ENCODE results near the gene CYFIP2.

Gene CYFIP2

GRCh38 chr5:157362982-157363381, 97.1 kb downstream of the CYFIP2 start:
- no peaks in the 10 kb centered on the region for H3K27me3 ChIP-seq (ENCODE audit: control insufficient read depth, insufficient read depth, low read length)
- no peaks in the 10 kb centered on the region for H3K9me3 ChIP-seq (ENCODE audit: control insufficient read depth, insufficient read depth, low read length)
- no peaks in the 10 kb centered on the region for H3K4me1 ChIP-seq (ENCODE audit: control insufficient read depth, insufficient read depth, low read length)
- peaks cover 42% of the 10 kb centered on the region for H3K36me3 ChIP-seq (ENCODE audit: control insufficient read depth, insufficient read depth, low read length)
- no peak overlapping the region for H3K9ac ChIP-seq (ENCODE audit: low read depth, low read length)
- H3K27ac ChIP-seq (ENCODE audit: low read depth, low read length): no peak overlapping the region
- H3K4me3 ChIP-seq (ENCODE audit: low read depth, low read length): no peak overlapping the region

GRCh38 chr5:157365732-157366131, 99.8 kb downstream of the CYFIP2 start:
- H3K27me3 ChIP-seq (ENCODE audit: control insufficient read depth, insufficient read depth, low read length): no peaks in the 10 kb centered on the region
- peaks cover 5% of the 10 kb centered on the region for H3K4me1 ChIP-seq (ENCODE audit: control insufficient read depth, insufficient read depth, low read length)
- H3K27ac ChIP-seq (ENCODE audit: low read depth, low read length): no peak overlapping the region
- H3K4me3 ChIP-seq (ENCODE audit: low read depth, low read length): no peak overlapping the region
- peaks cover 23% of the 10 kb centered on the region for H3K36me3 ChIP-seq (ENCODE audit: control insufficient read depth, insufficient read depth, low read length)
- H3K9ac ChIP-seq (ENCODE audit: low read depth, low read length): no peak overlapping the region
- H3K9me3 ChIP-seq (ENCODE audit: control insufficient read depth, insufficient read depth, low read length): no peaks in the 10 kb centered on the region

GRCh38 chr5:157366741-157367674, 101.1 kb downstream of the CYFIP2 start:
- H3K4me1 ChIP-seq (ENCODE audit: control insufficient read depth, insufficient read depth, low read length): peaks cover 18% of the 10 kb centered on the region
- H3K36me3 ChIP-seq (ENCODE audit: control insufficient read depth, insufficient read depth, low read length): peaks cover 12% of the 10 kb centered on the region
- H3K9ac ChIP-seq (ENCODE audit: low read depth, low read length): no peak overlapping the region
- H3K27me3 ChIP-seq (ENCODE audit: control insufficient read depth, insufficient read depth, low read length): no peaks in the 10 kb centered on the region
- H3K9me3 ChIP-seq (ENCODE audit: control insufficient read depth, insufficient read depth, low read length): no peaks in the 10 kb centered on the region
- no peak overlapping the region for H3K4me3 ChIP-seq (ENCODE audit: low read depth, low read length)
- no peak overlapping the region for H3K27ac ChIP-seq (ENCODE audit: low read depth, low read length)

DNA sequence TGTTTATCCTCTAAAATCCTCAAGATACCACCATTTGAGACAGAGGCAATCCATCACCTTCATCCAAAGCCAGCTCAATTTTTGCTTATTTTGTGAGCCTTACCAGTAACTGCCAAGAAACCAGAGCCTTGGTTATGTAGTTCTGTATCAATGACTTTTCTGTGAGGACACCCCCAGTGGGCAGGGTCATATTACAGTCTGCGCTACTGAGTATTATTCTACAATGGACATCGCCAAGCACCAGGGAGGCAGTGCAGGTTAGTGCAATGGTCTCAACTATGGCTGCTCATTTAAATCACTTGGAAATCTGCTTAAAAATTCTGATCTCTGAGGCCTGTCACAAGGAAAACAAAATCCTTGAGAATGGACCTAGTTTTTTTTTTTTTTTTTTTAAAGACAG, 103.6 kb downstream of the CYFIP2 start:
- no peak overlapping the region for H3K9ac ChIP-seq (ENCODE audit: low read depth, low read length)
- peaks cover 19% of the 10 kb centered on the region for H3K4me1 ChIP-seq (ENCODE audit: control insufficient read depth, insufficient read depth, low read length)
- H3K9me3 ChIP-seq (ENCODE audit: control insufficient read depth, insufficient read depth, low read length): no peaks in the 10 kb centered on the region
- H3K27ac ChIP-seq (ENCODE audit: low read depth, low read length): no peak overlapping the region
- no peak overlapping the region for H3K4me3 ChIP-seq (ENCODE audit: low read depth, low read length)
- no peaks in the 10 kb centered on the region for H3K27me3 ChIP-seq (ENCODE audit: control insufficient read depth, insufficient read depth, low read length)
- no peaks in the 10 kb centered on the region; the same call in 1 of the 2 replicates for H3K36me3 ChIP-seq (ENCODE audit: control insufficient read depth, insufficient read depth, low read length)

GRCh38 chr5:157370967-157371366, 105.0 kb downstream of the CYFIP2 start:
- no peak overlapping the region; the same call in 1 of the 2 replicates for H3K9ac ChIP-seq (ENCODE audit: low read depth, low read length)
- H3K36me3 ChIP-seq (ENCODE audit: control insufficient read depth, insufficient read depth, low read length): no peaks in the 10 kb centered on the region

GRCh38 chr5:157371655-157372471, 105.9 kb downstream of the CYFIP2 start:
- Histone ChIP-seq H3K9ac (ENCODE audit: low read depth, low read length) (no peak overlapping the region), H3K36me3 (ENCODE audit: control insufficient read depth, insufficient read depth, low read length) (no peaks in the 10 kb centered on the region), H3K9me3 (ENCODE audit: control insufficient read depth, insufficient read depth, low read length) (no peaks in the 10 kb centered on the region), H3K4me3 (ENCODE audit: low read depth, low read length) (no peak overlapping the region), H3K27me3 (ENCODE audit: control insufficient read depth, insufficient read depth, low read length) (no peaks in the 10 kb centered on the region), H3K4me1 (ENCODE audit: control insufficient read depth, insufficient read depth, low read length) (peaks cover 19% of the 10 kb centered on the region), H3K27ac (ENCODE audit: low read depth, low read length) (no peak overlapping the region)

More at GRCh38 chr5:157370967-157371366, 105.0 kb downstream of the CYFIP2 start:
- Histone ChIP-seq H3K27me3 (ENCODE audit: control insufficient read depth, insufficient read depth, low read length) (no peaks in the 10 kb centered on the region), H3K4me3 (ENCODE audit: low read depth, low read length) (no peak overlapping the region), H3K9me3 (ENCODE audit: control insufficient read depth, insufficient read depth, low read length) (no peaks in the 10 kb centered on the region), H3K4me1 (ENCODE audit: control insufficient read depth, insufficient read depth, low read length) (peaks cover 19% of the 10 kb centered on the region), H3K27ac (ENCODE audit: low read depth, low read length) (peak overlapping the region; percentile 75)

DNA sequence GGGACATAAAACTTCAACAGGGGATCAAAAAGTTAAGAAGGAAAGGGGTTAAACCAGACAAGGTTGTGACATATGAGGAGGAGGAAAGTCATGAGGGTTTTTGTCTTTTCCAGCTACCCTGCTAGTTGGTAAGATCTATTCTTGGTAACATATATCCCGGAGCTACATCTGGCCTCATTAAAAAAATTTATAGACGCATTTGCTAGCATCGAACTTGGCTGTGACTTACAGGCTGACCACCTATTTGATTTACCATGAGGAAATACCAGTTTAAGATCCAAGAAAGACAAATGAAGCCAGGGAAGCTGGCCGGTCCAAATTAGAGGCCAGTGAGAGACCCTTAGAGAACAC, 106.5 kb downstream of the CYFIP2 start:
- H3K27ac ChIP-seq (ENCODE audit: low read depth, low read length): no peak overlapping the region
- H3K4me1 ChIP-seq (ENCODE audit: control insufficient read depth, insufficient read depth, low read length): peaks cover 19% of the 10 kb centered on the region
- H3K36me3 ChIP-seq (ENCODE audit: control insufficient read depth, insufficient read depth, low read length): no peaks in the 10 kb centered on the region
- no peak overlapping the region for H3K4me3 ChIP-seq (ENCODE audit: low read depth, low read length)
- no peaks in the 10 kb centered on the region for H3K9me3 ChIP-seq (ENCODE audit: control insufficient read depth, insufficient read depth, low read length)
- no peaks in the 10 kb centered on the region for H3K27me3 ChIP-seq (ENCODE audit: control insufficient read depth, insufficient read depth, low read length)
- no peak overlapping the region for H3K9ac ChIP-seq (ENCODE audit: low read depth, low read length)

DNA sequence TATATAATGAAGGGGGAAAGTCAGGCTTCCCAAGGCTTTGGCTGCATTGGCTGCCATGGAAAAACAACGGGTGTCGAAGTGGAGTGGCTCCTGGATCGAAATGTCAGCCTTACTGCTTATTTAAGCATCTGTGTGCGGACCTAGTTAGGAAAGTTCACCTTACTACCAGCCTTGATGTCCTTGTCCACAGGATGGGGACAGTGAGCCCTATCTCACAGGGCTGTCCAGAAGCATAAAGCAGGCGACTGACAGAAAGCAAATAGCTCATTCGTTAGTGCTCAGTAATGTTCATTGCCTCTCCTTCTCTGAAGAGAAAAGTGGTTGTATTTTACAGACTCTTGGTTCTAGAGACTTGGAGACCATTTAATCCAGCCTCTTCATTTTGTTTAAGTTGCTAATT, 112.6 kb downstream of the CYFIP2 start:
- peaks cover 8% of the 10 kb centered on the region for H3K36me3 ChIP-seq (ENCODE audit: control insufficient read depth, insufficient read depth, low read length)

GRCh38 chr5:157379983-157380382, 114.1 kb downstream of the CYFIP2 start:
- no peaks in the 10 kb centered on the region for H3K9me3 ChIP-seq (ENCODE audit: control insufficient read depth, insufficient read depth, low read length)
- H3K27ac ChIP-seq (ENCODE audit: low read depth, low read length): no peak overlapping the region
- H3K9ac ChIP-seq (ENCODE audit: low read depth, low read length): no peak overlapping the region
- peaks cover 8% of the 10 kb centered on the region; the same call in 1 of the 2 replicates for H3K4me1 ChIP-seq (ENCODE audit: control insufficient read depth, insufficient read depth, low read length)
- H3K4me3 ChIP-seq (ENCODE audit: low read depth, low read length): no peak overlapping the region
- peaks cover 14% of the 10 kb centered on the region for H3K36me3 ChIP-seq (ENCODE audit: control insufficient read depth, insufficient read depth, low read length)
- no peaks in the 10 kb centered on the region for H3K27me3 ChIP-seq (ENCODE audit: control insufficient read depth, insufficient read depth, low read length)

More for the DNA sequence above, 112.6 kb downstream of the CYFIP2 start:
- Histone ChIP-seq H3K9me3 (ENCODE audit: control insufficient read depth, insufficient read depth, low read length) (no peaks in the 10 kb centered on the region), H3K4me1 (ENCODE audit: control insufficient read depth, insufficient read depth, low read length) (no peaks in the 10 kb centered on the region), H3K9ac (ENCODE audit: low read depth, low read length) (no peak overlapping the region), H3K27ac (ENCODE audit: low read depth, low read length) (no peak overlapping the region), H3K4me3 (ENCODE audit: low read depth, low read length) (no peak overlapping the region), H3K27me3 (ENCODE audit: control insufficient read depth, insufficient read depth, low read length) (no peaks in the 10 kb centered on the region)

- H3K27me3 ChIP-seq (ENCODE audit: control insufficient read depth, insufficient read depth, low read length): no peaks in the 10 kb centered on the region
- H3K4me3 ChIP-seq (ENCODE audit: low read depth, low read length): no peak overlapping the region
- peaks cover 14% of the 10 kb centered on the region for H3K36me3 ChIP-seq (ENCODE audit: control insufficient read depth, insufficient read depth, low read length)
- no peak overlapping the region for H3K9ac ChIP-seq (ENCODE audit: low read depth, low read length)
- H3K27ac ChIP-seq (ENCODE audit: low read depth, low read length): no peak overlapping the region
- no peaks in the 10 kb centered on the region for H3K9me3 ChIP-seq (ENCODE audit: control insufficient read depth, insufficient read depth, low read length)
- H3K4me1 ChIP-seq (ENCODE audit: control insufficient read depth, insufficient read depth, low read length): peaks cover 17% of the 10 kb centered on the region
These were observed 115.8 kb downstream of the CYFIP2 start for GRCh38 chr5:157381746-157382145.
